Esophagus muscularis mucosa (tissue), 4 donors: ENCODE data around the gene F12. TPM values are rescaled to one million over a fixed set of nuclear protein-coding genes. Genes with fewer than 3 reads are reported as not detected.
A peak's percentile ranks its signal among the peaks of the same experiment; 100 is the strongest.

Source experiments
- DNase-seq: peaks from one replicate; pipeline ENCODE4 v3.0.0-alpha.2; 2017; ENCODE audit errors: extremely low spot score
- H3K27ac ChIP-seq, 4 donors: fragments of 200-600 bp; sonication (generic); replicated peaks in 1 of 4; 1 replicate in 3 of 4; 2 replicates in 1 of 4; pipeline ENCODE4 v1.5.1; 2016 to 2019; ENCODE audit warnings: mild to moderate bottlenecking in 1 of 4
- H3K27me3 ChIP-seq, 4 donors: fragments of 200-600 bp; sonication (generic); one replicate each; pipeline versions ENCODE4 v1.5.1 to v1.6.0; 2016 to 2019
- H3K36me3 ChIP-seq, 4 donors: fragments of 200-600 bp; sonication (generic); one replicate each; pipeline ENCODE4 v1.5.1; 2016 to 2019
- H3K4me1 ChIP-seq, 4 donors: fragments of 200-600 bp; sonication (generic); one replicate each; pipeline ENCODE4 v1.5.1; 2016 to 2019
- H3K4me3 ChIP-seq, 4 donors: fragments of 200-600 bp; sonication (generic); 1 replicate in 2 of 4; 2 replicates in 2 of 4; pipeline ENCODE4 v1.5.1; 2016 to 2019; ENCODE audit warnings: mild to moderate bottlenecking in 4 of 4, moderate library complexity in 1 of 4
- H3K9me3 ChIP-seq, 4 donors: fragments of 200-600 bp; sonication (generic); 1 replicate in 3 of 4; 2 replicates in 1 of 4; pipeline ENCODE4 v1.5.1; 2016 to 2019
- EP300 ChIP-seq: sonication (generic); formaldehyde crosslinking; IDR thresholded peaks from one replicate; pipeline ENCODE4 v1.6.1; 2017; ENCODE audit warnings: antibody characterized with exemption
- POLR2A ChIP-seq: fragments of 450-650 bp; IDR thresholded peaks from one replicate; pipeline ENCODE4 v1.6.1; 2017; ENCODE audit warnings: antibody characterized with exemption, moderate library complexity, mild to moderate bottlenecking, low read depth
- POLR2AphosphoS5 ChIP-seq, 2 donors: sonication (generic); formaldehyde crosslinking; IDR thresholded peaks; one replicate each; pipeline ENCODE4 v1.6.1; 2017; ENCODE audit warnings: antibody characterized with exemption in 2 of 2
- WGBS: methylation state at CpG from one replicate; pipeline ENCODE4 v1.1.5; 2018; 5-methylcytosine and 5-hydroxymethylcytosine counted together
- intact Hi-C: fragments of 100-400 bp; cut with DNase I; formaldehyde crosslinking; loops from one replicate; pipeline ENCODE4 v1.15.1; 2023
- total RNA-seq, 4 donors: library from RNA; depleted of rRNA; stranded (reverse); fragments of >200 nt; gene quantifications; one replicate each; pipeline versions ENCODE4 v1.1.0 to v1.2.1, GENCODE V29; 2016
- TF ChIP-seq, protein P1 (sequence below), 3 experiments: fragments of 200-600 bp in 2 of 3; fragments of 450-650 bp in 1 of 3; sonication (generic) in 2 of 3; IDR thresholded peaks; one replicate each; pipeline ENCODE4 v1.5.1; 2017 to 2019; ENCODE audit warnings: antibody characterized with exemption in 3 of 3, mild to moderate bottlenecking in 2 of 3, moderate library complexity in 1 of 3

Gene F12
- total RNA-seq, 4 donors from 2014 or later = 0.17 TPM; not detected in 3

DNA sequence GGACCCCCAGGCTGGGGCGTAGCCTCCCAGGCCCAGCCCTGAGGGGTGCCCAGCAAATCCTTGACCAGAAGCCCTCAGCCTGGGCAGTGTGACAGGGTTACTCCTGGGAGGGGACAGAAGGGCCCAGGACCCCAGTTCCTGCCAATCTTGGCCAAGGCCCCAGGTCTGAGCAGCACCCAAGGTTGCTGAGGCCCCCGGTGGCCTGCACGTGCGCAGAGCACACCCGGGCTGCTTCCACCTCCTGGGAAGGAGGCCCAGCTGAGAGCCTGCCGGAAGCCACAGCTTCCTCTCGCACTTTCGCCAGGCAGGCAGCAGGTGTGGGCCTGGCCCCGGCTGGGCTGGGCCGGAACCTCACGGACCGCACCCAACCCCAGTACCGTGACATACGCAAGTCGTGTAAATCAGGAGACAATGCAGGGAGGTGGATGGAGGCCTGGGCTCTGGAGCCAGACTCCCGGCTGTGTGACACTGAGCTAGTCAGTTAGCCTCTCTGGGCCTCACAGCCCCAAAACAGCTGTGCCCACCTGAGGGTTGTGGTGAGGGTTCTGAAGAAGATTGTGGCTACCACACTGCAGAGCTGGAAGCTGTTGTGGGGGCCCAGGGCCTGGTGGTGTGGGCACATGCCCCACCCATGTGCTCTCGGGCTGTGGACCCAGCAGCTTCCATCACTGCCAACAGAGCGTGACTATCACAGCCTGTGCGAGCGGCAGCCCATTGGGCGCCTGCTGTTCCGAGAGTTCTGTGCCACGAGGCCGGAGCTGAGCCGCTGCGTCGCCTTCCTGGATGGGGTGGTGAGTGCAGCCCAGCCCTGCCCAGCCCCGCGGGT is 22.2 kb upstream of the F12 start:
- Histone ChIP-seq H3K36me3 (peaks cover 45 to 70% (median 62%) of the 10 kb centered on the region in 4 donors), H3K4me3 (no peak overlapping the region), H3K9me3 (no peaks in the 10 kb centered on the region), H3K27me3 (no peaks in the 10 kb centered on the region), H3K4me1 (peaks cover 40 to 59% (median 55%) of the 10 kb centered on the region in 4 donors), H3K27ac (peak overlapping the region in 2 of 4 donors; percentile 21 to 36)
- DNase-seq = no peak
- intact Hi-C loops = no loop called here
- TF ChIP-seq POLR2AphosphoS5 (IDR thresholded peaks at IDR 0.05) = peak in 1 of 2 donors; percentile 21
- TF ChIP-seq, protein P1, sequence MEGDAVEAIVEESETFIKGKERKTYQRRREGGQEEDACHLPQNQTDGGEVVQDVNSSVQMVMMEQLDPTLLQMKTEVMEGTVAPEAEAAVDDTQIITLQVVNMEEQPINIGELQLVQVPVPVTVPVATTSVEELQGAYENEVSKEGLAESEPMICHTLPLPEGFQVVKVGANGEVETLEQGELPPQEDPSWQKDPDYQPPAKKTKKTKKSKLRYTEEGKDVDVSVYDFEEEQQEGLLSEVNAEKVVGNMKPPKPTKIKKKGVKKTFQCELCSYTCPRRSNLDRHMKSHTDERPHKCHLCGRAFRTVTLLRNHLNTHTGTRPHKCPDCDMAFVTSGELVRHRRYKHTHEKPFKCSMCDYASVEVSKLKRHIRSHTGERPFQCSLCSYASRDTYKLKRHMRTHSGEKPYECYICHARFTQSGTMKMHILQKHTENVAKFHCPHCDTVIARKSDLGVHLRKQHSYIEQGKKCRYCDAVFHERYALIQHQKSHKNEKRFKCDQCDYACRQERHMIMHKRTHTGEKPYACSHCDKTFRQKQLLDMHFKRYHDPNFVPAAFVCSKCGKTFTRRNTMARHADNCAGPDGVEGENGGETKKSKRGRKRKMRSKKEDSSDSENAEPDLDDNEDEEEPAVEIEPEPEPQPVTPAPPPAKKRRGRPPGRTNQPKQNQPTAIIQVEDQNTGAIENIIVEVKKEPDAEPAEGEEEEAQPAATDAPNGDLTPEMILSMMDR (IDR thresholded peaks at IDR 0.05) = no peak
- no peak for TF ChIP-seq EP300
- WGBS = 77% methylated on average over 5 of the region's 29 CpGs

DNA sequence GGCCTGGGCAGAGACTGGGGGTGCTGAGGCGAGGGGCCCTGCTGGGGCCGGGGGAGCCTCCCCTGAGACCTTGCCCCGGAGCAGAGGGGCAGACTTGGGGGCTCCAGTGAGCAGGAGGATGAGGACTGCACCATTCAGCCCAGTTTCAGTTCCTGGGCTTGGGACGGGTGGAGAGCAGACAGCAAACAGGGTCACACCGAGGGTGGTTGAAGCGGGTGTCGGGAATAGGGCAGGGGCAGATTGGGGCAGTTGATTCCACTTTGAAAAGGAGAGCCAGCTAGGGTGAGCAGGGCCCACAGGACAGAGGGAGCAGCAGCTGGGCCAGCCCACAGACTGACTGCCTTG is 21.6 kb upstream of the F12 start:
- Histone ChIP-seq H3K4me1 (peaks cover 40 to 59% (median 55%) of the 10 kb centered on the region in 4 donors), H3K27ac (no peak overlapping the region), H3K27me3 (no peaks in the 10 kb centered on the region), H3K4me3 (no peak overlapping the region), H3K36me3 (peaks cover 39 to 64% (median 56%) of the 10 kb centered on the region in 4 donors), H3K9me3 (no peaks in the 10 kb centered on the region)
- no peak for DNase-seq
- intact Hi-C loops = no loop called here
- 88% methylated on average over 4 of the region's 7 CpGs for WGBS
- TF ChIP-seq, protein P1 (IDR thresholded peaks at IDR 0.05) = no peak
- TF ChIP-seq POLR2A (no peak), POLR2AphosphoS5 (IDR thresholded peaks at IDR 0.05) (no peak), EP300 (no peak)

DNA sequence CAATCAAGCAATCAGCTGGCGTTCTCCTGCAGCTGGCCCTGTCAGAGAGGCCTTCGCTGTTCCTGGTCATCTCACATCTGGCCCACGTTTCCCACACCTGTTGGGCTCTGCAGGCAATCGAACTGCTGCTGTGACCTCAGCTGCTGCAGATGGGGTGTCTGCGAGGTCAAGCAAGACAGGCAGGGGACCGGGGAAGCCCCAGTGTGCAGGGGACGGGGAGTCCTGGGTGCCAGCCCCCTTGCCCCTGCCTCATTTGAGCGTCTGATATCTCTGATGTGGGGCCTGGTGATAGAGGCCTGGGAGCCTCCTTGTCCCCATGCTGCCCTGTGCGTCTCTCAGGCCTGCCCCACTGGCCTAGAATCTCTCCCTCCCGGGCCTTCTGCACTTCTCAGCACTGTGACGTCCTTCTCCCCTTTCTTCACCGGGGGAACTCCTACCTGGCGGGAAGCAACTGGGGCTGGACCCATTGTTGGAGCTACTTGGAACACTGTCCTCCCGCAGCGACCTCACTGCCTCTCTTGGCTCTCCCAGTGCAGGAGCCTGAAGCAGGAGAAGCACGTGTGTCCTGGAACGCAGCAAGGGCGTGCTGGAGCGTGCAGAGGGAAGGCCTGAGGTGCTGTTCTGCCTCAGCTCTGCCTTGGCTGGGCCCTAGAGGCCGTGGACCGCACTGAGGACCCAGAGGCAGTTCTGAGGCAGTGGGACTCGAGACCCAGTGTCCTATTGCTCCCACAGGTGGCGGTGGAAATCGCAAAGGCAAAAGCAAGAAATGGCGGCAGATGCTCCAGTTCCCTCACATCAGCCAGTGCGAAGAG is 21.0 kb upstream of the F12 start:
- no peaks in the 10 kb centered on the region for H3K9me3 ChIP-seq
- H3K36me3 ChIP-seq = peaks cover 35 to 58% (median 50%) of the 10 kb centered on the region in 4 donors
- H3K4me1 ChIP-seq = peaks cover 43 to 63% (median 60%) of the 10 kb centered on the region in 4 donors
- 85% methylated on average over 21 of the region's 26 CpGs for WGBS
- H3K4me3 ChIP-seq = no peak overlapping the region
- intact Hi-C loops = no loop called here
- no peak overlapping the region for H3K27ac ChIP-seq
- no peak for DNase-seq
- H3K27me3 ChIP-seq = no peaks in the 10 kb centered on the region
- no peak for TF ChIP-seq POLR2AphosphoS5 (IDR thresholded peaks at IDR 0.05)
- TF ChIP-seq, protein P1 (IDR thresholded peaks at IDR 0.05) = no peak
- TF ChIP-seq POLR2A = no peak
- no peak for TF ChIP-seq EP300

DNA sequence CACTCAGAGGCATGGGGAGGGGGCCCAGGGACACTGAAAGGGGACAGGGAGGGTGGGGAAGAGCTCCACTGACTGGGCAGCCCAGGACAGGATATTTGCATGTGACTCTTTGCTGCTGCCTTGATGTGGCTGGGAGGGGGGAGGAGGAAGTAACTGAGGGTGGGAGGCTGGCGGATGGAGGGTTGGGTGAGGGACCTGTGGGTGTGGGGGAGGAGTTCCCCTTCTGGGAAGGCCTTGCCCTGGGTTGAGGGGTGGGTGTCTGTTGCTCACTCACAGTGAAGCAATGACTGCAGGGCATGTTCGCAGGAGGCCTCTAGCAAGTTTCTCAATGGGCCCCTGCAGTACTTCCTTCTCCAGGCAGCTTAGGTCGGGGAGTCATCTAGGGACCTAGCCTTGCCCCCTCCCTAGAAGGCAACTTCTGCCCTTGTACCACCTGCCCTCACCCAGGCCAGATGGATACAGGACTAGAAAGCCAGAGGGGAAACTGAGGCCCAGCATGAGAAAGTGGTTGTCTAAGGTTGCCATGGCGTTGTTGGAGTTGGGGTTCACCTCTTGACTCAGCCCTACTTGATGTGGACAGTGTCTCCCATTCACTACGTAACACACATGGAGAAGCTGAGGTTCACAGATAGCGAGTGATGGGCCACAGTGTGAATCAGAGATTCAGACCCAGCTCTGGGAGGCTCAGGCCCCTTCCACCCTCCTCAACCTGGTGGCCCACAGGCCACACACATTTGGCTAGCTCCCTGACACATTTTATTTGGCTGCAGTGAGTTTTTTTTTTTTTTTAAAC is 20.1 kb upstream of the F12 start:
- Histone ChIP-seq H3K4me1 (peaks cover 45 to 67% (median 62%) of the 10 kb centered on the region in 4 donors), H3K27ac (peak overlapping the region in 1 of 4 donors; percentile 44), H3K27me3 (no peaks in the 10 kb centered on the region), H3K36me3 (peaks cover 26 to 49% (median 41%) of the 10 kb centered on the region in 4 donors), H3K4me3 (no peak overlapping the region), H3K9me3 (no peaks in the 10 kb centered on the region)
- no peak for DNase-seq
- intact Hi-C loops = no loop called here
- peak in 1 of 2 donors; percentile 16 for TF ChIP-seq POLR2AphosphoS5 (IDR thresholded peaks at IDR 0.05)
- TF ChIP-seq, protein P1 (IDR thresholded peaks at IDR 0.05) = no peak
- 77% methylated on average over 6 of the region's 6 CpGs for WGBS
